HG03520 (cell line): ENCODE measurements around the gene GLMP.
"Not testable (repeated sequence)": the region's sequence is repeated elsewhere in the genome, so short reads cannot be mapped to it uniquely, and the experiment has no call there.

Source experiments
- ATAC-seq: cut with Tn5 transposase; IDR thresholded peaks from one replicate; pipeline ENCODE4 v1.9.1; 2021; ENCODE audit warnings: mild to moderate bottlenecking, moderate library complexity; ENCODE audit not compliant: unreplicated experiment

GLMP gene

GRCh38 chr1:156295391-156295947, at the start of gene GLMP:
Gene GLMP, minus strand, starts transcription at chr1:156295679. Its CDS starts 34 bp downstream, at chr1:156295645.
- ATAC-seq = no peak

GRCh38 chr1:156344409-156344808, 48.9 kb upstream of the GLMP start:
- no peak for ATAC-seq

- ATAC-seq = no peak
Observed at GRCh38 chr1:156342166-156342955, 46.9 kb upstream of the GLMP start.

GRCh38 chr1:156338180-156338976, 42.9 kb upstream of the GLMP start, which contains the start of the genes CCT3 and TSACC:
Gene CCT3, minus strand, starts transcription at chr1:156338292. Its CDS starts 108 bp downstream, at chr1:156338184.
Gene TSACC, plus strand, starts transcription at chr1:156338526. Its CDS starts 1,232 bp downstream, at chr1:156339758.
- ATAC-seq = peak; percentile 83

- no peak for ATAC-seq
Observed at GRCh38 chr1:156337888-156338179, 42.4 kb upstream of the GLMP start.

GRCh38 chr1:156337052-156337887, 41.8 kb upstream of the GLMP start:
- ATAC-seq = no peak

GRCh38 chr1:156336242-156336641, 40.8 kb upstream of the GLMP start:
- no peak for ATAC-seq

GRCh38 chr1:156323179-156323578, 27.7 kb upstream of the GLMP start:
- ATAC-seq = not testable (repeated sequence)

- ATAC-seq = no peak
Observed at GRCh38 chr1:156320560-156320959, 25.1 kb upstream of the GLMP start.

GRCh38 chr1:156319664-156320063, 24.2 kb upstream of the GLMP start:
- no peak for ATAC-seq

- ATAC-seq = no peak
Observed at GRCh38 chr1:156316909-156317308, 21.4 kb upstream of the GLMP start.

- no peak for ATAC-seq
Observed at GRCh38 chr1:156310962-156311361, 15.5 kb upstream of the GLMP start.

GRCh38 chr1:156308078-156308477, 12.6 kb upstream of the GLMP start:
- no peak for ATAC-seq

GRCh38 chr1:156305215-156305614, 9.7 kb upstream of the GLMP start:
- ATAC-seq = no peak

GRCh38 chr1:156303241-156303640, 7.8 kb upstream of the GLMP start:
- ATAC-seq = no peak

GRCh38 chr1:156298852-156299357, 3.4 kb upstream of the GLMP start, which contains the start of gene VHLL:
Gene VHLL, minus strand, starts transcription at chr1:156299307. Its CDS starts 118 bp downstream, at chr1:156299189.
- ATAC-seq = no peak

GRCh38 chr1:156293895-156294294, 1.6 kb downstream of the GLMP start:
- ATAC-seq = no peak

- ATAC-seq = no peak
Observed at GRCh38 chr1:156293098-156293434, 2.4 kb downstream of the GLMP start.

- no peak for ATAC-seq
Observed at GRCh38 chr1:156291226-156292061, 4.0 kb downstream of the GLMP start.

GRCh38 chr1:156289857-156290256, 5.6 kb downstream of the GLMP start:
- ATAC-seq = no peak
